ENCODE results near the gene SPRYD4. TPM values are rescaled to one million over a fixed set of nuclear protein-coding genes. Genes with fewer than 3 reads are reported as not detected.
"Not testable (repeated sequence)": the region's sequence is repeated elsewhere in the genome, so short reads cannot be mapped to it uniquely, and the experiment has no call there.

Gene SPRYD4
- total RNA-seq, 1 donor from 2014 or later = 3.0 TPM

- not testable (repeated sequence) for H4K20me1 ChIP-seq (ENCODE audit: low read depth); H3K36me3 Mint-ChIP-seq; H3K27ac ChIP-seq; H3K4me3 Mint-ChIP-seq; H3K79me2 ChIP-seq (ENCODE audit: low read depth); H3K36me3 ChIP-seq; H3K27ac Mint-ChIP-seq; H3K9me3 ChIP-seq (ENCODE audit: low read depth); H3K9ac ChIP-seq; H3K4me2 ChIP-seq; DNase-seq (ENCODE audit: low spot score); H2AFZ ChIP-seq (replicated peaks); H3K4me3 ChIP-seq
- Histone ChIP-seq H3F3A (ENCODE audit: low read depth) (peaks cover 22% of the 10 kb centered on the region), H3K4me1 (peaks cover 16% of the 10 kb centered on the region), H3K27me3 (peaks cover 35% of the 10 kb centered on the region)
- peaks cover 21% of the 10 kb centered on the region for H3K4me1 Mint-ChIP-seq
- H3K9me3 Mint-ChIP-seq = peaks cover 26% of the 10 kb centered on the region
- H3K27me3 Mint-ChIP-seq (ENCODE audit: insufficient read depth, low read depth) = peaks cover 34% of the 10 kb centered on the region
These were observed 26.1 kb downstream of the SPRYD4 start for GRCh38 chr12:56494481-56494880.

- not testable (repeated sequence) for H3K4me3 Mint-ChIP-seq
These were observed 28.3 kb downstream of the SPRYD4 start for GRCh38 chr12:56496704-56497103.

GRCh38 chr12:56498126-56498902 is 29.9 kb downstream of the SPRYD4 start:
- peak; percentile 87 for DNase-seq (ENCODE audit: low spot score)

More at GRCh38 chr12:56496704-56497103, 28.3 kb downstream of the SPRYD4 start:
- H3K4me2 ChIP-seq; H4K20me1 ChIP-seq (ENCODE audit: low read depth); H3K36me3 Mint-ChIP-seq; H3K27ac ChIP-seq; H3K27ac Mint-ChIP-seq; H3K4me3 ChIP-seq; H3K36me3 ChIP-seq; H3K9ac ChIP-seq; H3K9me3 ChIP-seq (ENCODE audit: low read depth); H3K79me2 ChIP-seq (ENCODE audit: low read depth); H2AFZ ChIP-seq (replicated peaks): not testable (repeated sequence)
- peaks cover 17% of the 10 kb centered on the region for H3K4me1 ChIP-seq
- peaks cover 23% of the 10 kb centered on the region for H3K27me3 ChIP-seq
- peak; percentile 35 for TF ChIP-seq CTCF (IDR thresholded peaks at IDR 0.05)
- peak; percentile 37 for DNase-seq (ENCODE audit: low spot score)
- Mint-ChIP-seq H3K4me1 (peaks cover 22% of the 10 kb centered on the region), H3K9me3 (peaks cover 30% of the 10 kb centered on the region), H3K27me3 (ENCODE audit: insufficient read depth, low read depth) (peaks cover 34% of the 10 kb centered on the region)
- H3F3A ChIP-seq (ENCODE audit: low read depth) = peaks cover 28% of the 10 kb centered on the region

GRCh38 chr12:56499452-56499851 is 31.1 kb downstream of the SPRYD4 start:
- not testable (repeated sequence) for H3K27ac Mint-ChIP-seq; DNase-seq (ENCODE audit: low spot score); H2AFZ ChIP-seq (replicated peaks); H3K79me2 ChIP-seq (ENCODE audit: low read depth); H3K4me3 ChIP-seq; H4K20me1 ChIP-seq (ENCODE audit: low read depth); H3K9ac ChIP-seq; H3K27ac ChIP-seq; H3K36me3 ChIP-seq; H3K9me3 ChIP-seq (ENCODE audit: low read depth); H3K36me3 Mint-ChIP-seq
- Mint-ChIP-seq H3K4me1 (peaks cover 22% of the 10 kb centered on the region), H3K9me3 (peaks cover 25% of the 10 kb centered on the region), H3K27me3 (ENCODE audit: insufficient read depth, low read depth) (peaks cover 34% of the 10 kb centered on the region), H3K4me3 (peak overlapping the region; percentile 33)
- Histone ChIP-seq H3F3A (ENCODE audit: low read depth) (peaks cover 28% of the 10 kb centered on the region), H3K27me3 (peaks cover 15% of the 10 kb centered on the region), H3K4me2 (peak overlapping the region; percentile 65), H3K4me1 (peaks cover 17% of the 10 kb centered on the region)

More at GRCh38 chr12:56498126-56498902, 29.9 kb downstream of the SPRYD4 start:
- Histone ChIP-seq H3K4me2 (peak overlapping the region; percentile 65), H3K27me3 (peaks cover 15% of the 10 kb centered on the region), H3K4me3 (peak overlapping the region; percentile 22), H3F3A (ENCODE audit: low read depth) (peaks cover 28% of the 10 kb centered on the region), H3K27ac (peak overlapping the region; percentile 78), H3K4me1 (peaks cover 17% of the 10 kb centered on the region)
- not testable (repeated sequence) for H3K36me3 ChIP-seq; H3K36me3 Mint-ChIP-seq; H4K20me1 ChIP-seq (ENCODE audit: low read depth); H3K27ac Mint-ChIP-seq; H3K9me3 ChIP-seq (ENCODE audit: low read depth); H3K79me2 ChIP-seq (ENCODE audit: low read depth); H3K9ac ChIP-seq; H2AFZ ChIP-seq (replicated peaks)
- H3K4me3 Mint-ChIP-seq = peak overlapping the region; percentile 34
- peaks cover 26% of the 10 kb centered on the region for H3K9me3 Mint-ChIP-seq
- H3K4me1 Mint-ChIP-seq = peaks cover 22% of the 10 kb centered on the region
- H3K27me3 Mint-ChIP-seq (ENCODE audit: insufficient read depth, low read depth) = peaks cover 34% of the 10 kb centered on the region

GRCh38 chr12:56499879-56500278 is 31.5 kb downstream of the SPRYD4 start:
- Mint-ChIP-seq H3K27me3 (ENCODE audit: insufficient read depth, low read depth) (peaks cover 33% of the 10 kb centered on the region), H3K4me3 (peak overlapping the region; percentile 60), H3K4me1 (peaks cover 22% of the 10 kb centered on the region), H3K9me3 (peaks cover 23% of the 10 kb centered on the region)
- Histone ChIP-seq H3F3A (ENCODE audit: low read depth) (peaks cover 28% of the 10 kb centered on the region), H3K27me3 (peaks cover 15% of the 10 kb centered on the region), H3K4me1 (peaks cover 17% of the 10 kb centered on the region)
- H3K9ac ChIP-seq; H3K79me2 ChIP-seq (ENCODE audit: low read depth); H2AFZ ChIP-seq (replicated peaks); H3K27ac ChIP-seq; H3K36me3 ChIP-seq; H3K36me3 Mint-ChIP-seq; H3K27ac Mint-ChIP-seq; DNase-seq (ENCODE audit: low spot score); H4K20me1 ChIP-seq (ENCODE audit: low read depth); H3K4me2 ChIP-seq; H3K4me3 ChIP-seq; H3K9me3 ChIP-seq (ENCODE audit: low read depth): not testable (repeated sequence)
